B cell (primary cell): Measurements from ENCODE around the gene NRROS. TPM values are rescaled to one million over a fixed set of nuclear protein-coding genes. Genes with fewer than 3 reads are reported as not detected.

Experiments used
- ATAC-seq: fragments of 200-7000 bp; cut with Tn5 transposase; one replicate; pipeline ENCODE4 v1.10.0; 2021; ENCODE audit warnings: low read depth, mild to moderate bottlenecking, moderate number of reproducible peaks, moderate library complexity
- CTCF ChIA-PET: fragments of 350-600 bp; sonication (Branson Sonifier 250); formaldehyde crosslinking; loops from one replicate; lab custom pipeline; 2021; ENCODE audit warnings: antibody characterized with exemption, inconsistent platforms; lab: Charles Lee
- POLR2A ChIA-PET: fragments of 350-600 bp; sonication (Branson Sonifier 250); formaldehyde crosslinking; loops from one replicate; lab custom pipeline; 2021; ENCODE audit warnings: antibody characterized with exemption; lab: Charles Lee
- DNase-seq: peaks from one replicate; pipeline ENCODE4 v3.0.0; 2013
- H2AFZ ChIP-seq: 2 replicates; pipeline ENCODE4 v1.6.1; 2012; ENCODE audit warnings: mild to moderate bottlenecking, low read depth, low read length; ENCODE audit not compliant: insufficient read depth, poor library complexity, severe bottlenecking
- H3K27ac ChIP-seq, 2 donors: 1 replicate in 1 of 2; 2 replicates in 1 of 2; pipeline ENCODE4 v1.5.1; 2012 to 2013; ENCODE audit warnings: low read length in 2 of 2, mild to moderate bottlenecking in 2 of 2, moderate library complexity in 1 of 2
- H3K27me3 ChIP-seq, 4 experiments: fragments of 200-600 bp in 1 of 4; sonication (generic) in 1 of 4; replicated peaks in 1 of 4; 1 replicate in 2 of 4; 2 replicates in 2 of 4; pipeline versions ENCODE4 v1.6.1 to v1.7.0; 2013 to 2016; ENCODE audit warnings: low read length in 3 of 4, mild to moderate bottlenecking in 2 of 4, mixed read lengths in 1 of 4, moderate library complexity in 1 of 4; ENCODE audit not compliant: insufficient read depth in 4 of 4, control insufficient read depth in 3 of 4; ENCODE audit errors: control extremely low read depth in 1 of 4
- H3K36me3 ChIP-seq, 2 experiments: replicated peaks in 1 of 2; 1 replicate in 1 of 2; 2 replicates in 1 of 2; pipeline versions ENCODE4 v1.6.1 to v1.7.1; 2013; ENCODE audit warnings: low read length in 1 of 2; ENCODE audit not compliant: insufficient read depth in 2 of 2, control insufficient read depth in 1 of 2; ENCODE audit errors: control extremely low read depth in 1 of 2, extremely low read depth in 1 of 2
- H3K4me1 ChIP-seq, 2 donors: fragments of 200-600 bp in 1 of 2; sonication (generic) in 1 of 2; 1 replicate in 1 of 2; 2 replicates in 1 of 2; pipeline versions ENCODE4 v1.5.1 to v1.6.1; 2013 to 2017; ENCODE audit warnings: low read length in 2 of 2; ENCODE audit not compliant: control insufficient read depth in 2 of 2, insufficient read depth in 2 of 2
- H3K4me2 ChIP-seq: replicated peaks from 2 replicates; pipeline ENCODE3; 2012; ENCODE audit warnings: mild to moderate bottlenecking, low read depth, low read length; ENCODE audit not compliant: poor library complexity, severe bottlenecking
- H3K4me3 ChIP-seq, 5 experiments: fragments of 200-600 bp in 1 of 5; sonication (generic) in 1 of 5; 1 replicate in 3 of 5; 2 replicates in 2 of 5; pipeline versions ENCODE4 v1.5.1 to v1.7.0; 2011 to 2016; ENCODE audit warnings: low read length in 4 of 5, mild to moderate bottlenecking in 4 of 5, low read depth in 2 of 5, control low read depth in 1 of 5, moderate library complexity in 1 of 5; ENCODE audit not compliant: insufficient read depth in 1 of 5; ENCODE audit errors: control extremely low read depth in 1 of 5, extremely low read depth in 1 of 5
- H3K79me2 ChIP-seq: fragments of 200-600 bp; sonication (generic); one replicate; pipeline ENCODE4 v1.6.0; 2016; ENCODE audit warnings: low read length; ENCODE audit not compliant: control insufficient read depth, insufficient read depth
- H3K9ac ChIP-seq: fragments of 200-600 bp; sonication (generic); 2 replicates; pipeline ENCODE4 v1.6.1; 2017; ENCODE audit warnings: mild to moderate bottlenecking, low read length, moderate library complexity
- H3K9me3 ChIP-seq, 3 donors: one replicate each; pipeline versions ENCODE4 v1.6.1 to v1.7.1; 2013; ENCODE audit warnings: low read length in 2 of 3; ENCODE audit not compliant: control insufficient read depth in 2 of 3, insufficient read depth in 1 of 3; ENCODE audit errors: control extremely low read depth in 1 of 3
- H4K20me1 ChIP-seq: 2 replicates; pipeline ENCODE4 v1.6.0; 2012; ENCODE audit warnings: mild to moderate bottlenecking, low read length; ENCODE audit not compliant: insufficient read depth, control insufficient read depth, poor library complexity, severe bottlenecking
- H3K27ac Mint-ChIP-seq: one replicate; pipeline ENCODE4 v1.8.0; 2021; ENCODE audit warnings: mixed read lengths
- H3K27me3 Mint-ChIP-seq: one replicate; pipeline ENCODE4 v1.8.0; 2021; ENCODE audit warnings: mixed read lengths
- H3K4me1 Mint-ChIP-seq: one replicate; pipeline ENCODE4 v1.8.0; 2021; ENCODE audit warnings: mixed read lengths
- H3K4me3 Mint-ChIP-seq: one replicate; pipeline ENCODE4 v1.8.0; 2021; ENCODE audit warnings: mixed read lengths
- H3K9me3 Mint-ChIP-seq: one replicate; pipeline ENCODE4 v1.8.0; 2022; ENCODE audit warnings: mixed read lengths; ENCODE audit not compliant: insufficient read depth
- EZH2 ChIP-seq: IDR thresholded peaks from 2 replicates; pipeline ENCODE4 v1.6.1; 2012; ENCODE audit warnings: borderline replicate concordance, low read depth, mild to moderate bottlenecking, moderate library complexity, low read length; ENCODE audit not compliant: insufficient read depth, poor library complexity, severe bottlenecking
- WGBS: methylation state at CpG from one replicate; pipeline ENCODE4 v1.1.5; 2013; ENCODE audit warnings: missing lambda C conversion rate; ENCODE audit not compliant: insufficient coverage; 5-methylcytosine and 5-hydroxymethylcytosine counted together
- intact Hi-C: fragments of 100-400 bp; cut with micrococcal nuclease; formaldehyde crosslinking; loops from one replicate; pipeline ENCODE4 v1.10.0; 2022
- polyA plus RNA-seq: library from polyadenylated mRNA; depleted of rRNA; stranded (reverse); fragments of >200 nt; gene quantifications from 2 replicates; pipeline ENCODE4 v1.2.3, GENCODE V29; 2012
- total RNA-seq, 2 donors: library from RNA; stranded (reverse); fragments of 120-200 nt in 1 of 2; gene quantifications; 1 replicate in 1 of 2; 2 replicates in 1 of 2; pipeline versions ENCODE4 v1.2.3 to v1.2.4, GENCODE V29; 2013 to 2022
- TF ChIP-seq, protein P1 (sequence below): fragments of 200-600 bp; IDR thresholded peaks from one replicate; pipeline ENCODE4 v1.8.0; 2022; ENCODE audit warnings: antibody characterized with exemption, mild to moderate bottlenecking

The NRROS gene
- total and polyA plus RNA-seq, 2 donors (not counting 1 experiment from before 2014, with no cell fraction given): 40.1 to 87.9 TPM

DNA sequence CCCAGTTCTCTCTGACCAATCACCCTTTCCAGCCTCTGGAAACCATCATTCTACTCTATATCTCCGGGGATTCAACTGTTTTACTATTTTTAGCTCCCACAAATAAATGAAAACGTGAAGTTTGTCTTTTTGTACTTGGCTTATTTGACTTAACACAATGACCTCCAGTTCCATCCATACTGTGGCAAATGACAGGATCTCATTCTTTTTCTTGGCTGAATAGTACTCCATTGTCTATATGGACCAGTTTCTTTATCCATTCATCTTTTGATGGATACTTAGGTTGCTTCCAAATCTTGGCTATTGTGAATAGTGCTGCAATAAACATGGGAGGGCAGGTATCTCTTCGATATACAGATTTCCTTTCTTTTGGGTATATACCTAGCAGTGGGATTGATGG lies 34.1 kb downstream of the NRROS start:
- H3K27ac ChIP-seq: no peak overlapping the region
- ATAC-seq (no peak), DNase-seq (no peak)
- H3K9me3 Mint-ChIP-seq: no peaks in the 10 kb centered on the region
- H3K4me1 Mint-ChIP-seq: peaks cover 44% of the 10 kb centered on the region
- intact Hi-C loops: no loop called here
- no peaks in the 10 kb centered on the region for H3K36me3 ChIP-seq
- H3K4me1 ChIP-seq: peaks cover 30 to 42% of the 10 kb centered on the region in 2 donors
- H3K4me2 ChIP-seq: no peak overlapping the region
- H3K4me3 ChIP-seq: no peak overlapping the region
- peaks cover 0 to 1% (median 0%) of the 10 kb centered on the region in 3 donors for H3K9me3 ChIP-seq
- no peak overlapping the region for H3K27ac Mint-ChIP-seq
- POLR2A ChIA-PET: interaction anchor here (0.7 kb wide), 1 partner anchor 18 kb away, joined by 4 read pairs; no protein-coding TSS in a partner anchor
- H3K27me3 ChIP-seq: no peaks in the 10 kb centered on the region
- no peaks in the 10 kb centered on the region for H3K27me3 Mint-ChIP-seq
- no peak overlapping the region for H3K4me3 Mint-ChIP-seq
- no peak overlapping the region for H3K9ac ChIP-seq
- no peak for TF ChIP-seq EZH2
- TF ChIP-seq, protein P1, sequence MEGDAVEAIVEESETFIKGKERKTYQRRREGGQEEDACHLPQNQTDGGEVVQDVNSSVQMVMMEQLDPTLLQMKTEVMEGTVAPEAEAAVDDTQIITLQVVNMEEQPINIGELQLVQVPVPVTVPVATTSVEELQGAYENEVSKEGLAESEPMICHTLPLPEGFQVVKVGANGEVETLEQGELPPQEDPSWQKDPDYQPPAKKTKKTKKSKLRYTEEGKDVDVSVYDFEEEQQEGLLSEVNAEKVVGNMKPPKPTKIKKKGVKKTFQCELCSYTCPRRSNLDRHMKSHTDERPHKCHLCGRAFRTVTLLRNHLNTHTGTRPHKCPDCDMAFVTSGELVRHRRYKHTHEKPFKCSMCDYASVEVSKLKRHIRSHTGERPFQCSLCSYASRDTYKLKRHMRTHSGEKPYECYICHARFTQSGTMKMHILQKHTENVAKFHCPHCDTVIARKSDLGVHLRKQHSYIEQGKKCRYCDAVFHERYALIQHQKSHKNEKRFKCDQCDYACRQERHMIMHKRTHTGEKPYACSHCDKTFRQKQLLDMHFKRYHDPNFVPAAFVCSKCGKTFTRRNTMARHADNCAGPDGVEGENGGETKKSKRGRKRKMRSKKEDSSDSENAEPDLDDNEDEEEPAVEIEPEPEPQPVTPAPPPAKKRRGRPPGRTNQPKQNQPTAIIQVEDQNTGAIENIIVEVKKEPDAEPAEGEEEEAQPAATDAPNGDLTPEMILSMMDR: no peak
- 100% methylated on average over 2 of the region's 3 CpGs for WGBS
- CTCF ChIA-PET: no interaction called here
- H2AFZ ChIP-seq: no peak overlapping the region
- no peaks in the 10 kb centered on the region for H4K20me1 ChIP-seq
- H3K79me2 ChIP-seq: peaks cover 3% of the 10 kb centered on the region

DNA sequence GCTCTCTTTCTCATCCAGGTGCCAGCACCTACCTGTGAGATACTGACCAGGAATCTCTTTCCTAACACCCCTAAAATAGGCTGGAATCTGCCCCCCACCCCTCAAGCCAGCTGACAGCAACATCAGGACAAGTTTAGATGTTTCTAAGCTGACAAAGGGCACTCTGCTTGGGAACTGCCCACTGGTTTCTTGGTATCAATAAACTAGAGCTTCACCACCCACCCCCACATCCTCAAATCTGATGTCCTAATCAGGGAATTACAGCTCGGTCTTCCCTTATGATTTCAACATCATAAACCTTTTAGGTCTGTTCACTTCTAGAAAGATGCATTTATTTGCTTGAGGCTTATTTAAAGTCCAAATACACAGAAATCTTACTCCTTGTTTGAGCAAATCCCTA lies 37.9 kb downstream of the NRROS start:
- no peaks in the 10 kb centered on the region for H3K27me3 Mint-ChIP-seq
- H3K9me3 Mint-ChIP-seq: peaks cover 2% of the 10 kb centered on the region
- Histone ChIP-seq H3K27ac (no peak overlapping the region), H4K20me1 (no peaks in the 10 kb centered on the region), H3K79me2 (no peaks in the 10 kb centered on the region), H3K36me3 (peaks cover 0 to 4% of the 10 kb centered on the region in 2 experiments), H3K4me1 (peaks cover 5 to 15% of the 10 kb centered on the region in 2 donors), H3K9me3 (no peaks in the 10 kb centered on the region), H2AFZ (no peak overlapping the region), H3K4me2 (no peak overlapping the region), H3K4me3 (no peak overlapping the region), H3K27me3 (no peaks in the 10 kb centered on the region), H3K9ac (no peak overlapping the region)
- no peak for TF ChIP-seq EZH2
- TF ChIP-seq, protein P1: no peak
- no peak overlapping the region for H3K4me3 Mint-ChIP-seq
- H3K27ac Mint-ChIP-seq: no peak overlapping the region
- DNase-seq (no peak), ATAC-seq (no peak)
- peaks cover 17% of the 10 kb centered on the region for H3K4me1 Mint-ChIP-seq
- ChIA-PET POLR2A (interaction anchor here (0.6 to 1.0 kb wide), 2 partner anchors 31 to 38 kb away, joined by 4 read pairs; partner anchors contain the start of gene NRROS), CTCF (interaction anchor here (0.7 to 2.8 kb wide), 8 partner anchors 8 to 149 kb away, joined by 3 to 12 read pairs (median 4); no protein-coding TSS in a partner anchor)
- intact Hi-C loops: no loop called here
- 100% methylated on average over 1 of the region's 1 CpG for WGBS
